HepG2 (cell line): ENCODE data around the gene OGFOD3. TPM values are rescaled to one million over a fixed set of nuclear protein-coding genes. Genes with fewer than 3 reads are reported as not detected.

Experiments
- ARHGAP35 ChIP-seq: sonication (generic); formaldehyde crosslinking; IDR thresholded peaks from 2 replicates; pipeline ENCODE4 v1.9.0; 2022; ENCODE audit warnings: mild to moderate bottlenecking, inconsistent platforms, moderate library complexity, missing genetic modification reagents, borderline replicate concordance
- ISL2 ChIP-seq: sonication (generic); formaldehyde crosslinking; IDR thresholded peaks from 2 replicates; pipeline ENCODE4 v1.5.0; 2020; ENCODE audit warnings: missing genetic modification reagents
- MAFK ChIP-seq, 2 experiments: IDR thresholded peaks in 1 of 2; conservative IDR thresholded peaks in 1 of 2; 2 replicates each; pipeline ENCODE4 v1.6.1; 2011; ENCODE audit warnings: improper control_type of control experiment in 2 of 2, low read length in 2 of 2
- MXD3 ChIP-seq: IDR thresholded peaks from 2 replicates; pipeline ENCODE4 v1.6.1; 2016; ENCODE audit warnings: mild to moderate bottlenecking, missing biosample characterization, missing genetic modification reagents
- SCMH1 ChIP-seq: sonication (generic); formaldehyde crosslinking; IDR thresholded peaks from 2 replicates; pipeline ENCODE4 v1.9.0; 2021; ENCODE audit warnings: missing genetic modification reagents, mild to moderate bottlenecking, borderline replicate concordance
- TEAD3 ChIP-seq: optimal IDR thresholded peaks from 2 replicates; pipeline ENCODE3; 2016; ENCODE audit warnings: borderline replicate concordance
- ZBTB44 ChIP-seq: sonication (generic); formaldehyde crosslinking; IDR thresholded peaks from 2 replicates; pipeline ENCODE4 v1.4.0; 2020; ENCODE audit warnings: missing genetic modification reagents
- ZFP90 ChIP-seq: sonication (generic); formaldehyde crosslinking; IDR thresholded peaks from 2 replicates; pipeline ENCODE4 v1.8.0; 2022; ENCODE audit warnings: missing genetic modification reagents, mild to moderate bottlenecking, inconsistent platforms, borderline replicate concordance
- ZFP91 ChIP-seq: sonication (generic); formaldehyde crosslinking; IDR thresholded peaks from 2 replicates; pipeline ENCODE4 v1.9.0; 2022; ENCODE audit warnings: missing genetic modification reagents, mild to moderate bottlenecking, borderline replicate concordance
- ZMAT5 ChIP-seq: sonication (generic); formaldehyde crosslinking; IDR thresholded peaks from 2 replicates; pipeline ENCODE4 v1.5.0; 2020; ENCODE audit warnings: mild to moderate bottlenecking, low read depth, missing genetic modification reagents, borderline replicate concordance
- ZNF207 ChIP-seq: fragments of 450-650 bp; IDR thresholded peaks from 2 replicates; pipeline ENCODE4 v1.6.1; 2016; ENCODE audit warnings: antibody characterized with exemption, borderline replicate concordance
- ZNF235 ChIP-seq: sonication (generic); formaldehyde crosslinking; IDR thresholded peaks from 2 replicates; pipeline ENCODE4 v1.8.1; 2023; ENCODE audit warnings: mild to moderate bottlenecking, missing genetic modification reagents, borderline replicate concordance
- polyA plus RNA-seq, 8 experiments: library from polyadenylated mRNA; depleted of rRNA in 3 of 8; stranded (reverse) in 7 of 8; unstranded in 1 of 8; fragments of >200 nt; fragmentation: Illumina TruSeq in 4 of 8; extraction: Trizol in 4 of 8; gene quantifications; 2 replicates each; pipeline versions ENCODE4 v1.2.1 to v1.2.3, GENCODE V29; 2011 to 2016; ENCODE audit warnings: low read depth in 4 of 8, missing spikeins in 1 of 8, mixed read lengths in 1 of 8; ENCODE audit not compliant: insufficient read depth in 1 of 8
- total RNA-seq, 5 experiments: library from RNA; depleted of rRNA; stranded (reverse); fragments of >200 nt; fragmentation: Illumina TruSeq; extraction: Trizol; gene quantifications; 2 replicates each; pipeline ENCODE4 v1.2.3, GENCODE V29; 2016; ENCODE audit warnings: low read depth in 1 of 5
- TF ChIP-seq, protein P1 (sequence below): sonication (generic); formaldehyde crosslinking; IDR thresholded peaks from 2 replicates; pipeline ENCODE4 v1.5.0; 2020; ENCODE audit warnings: missing genetic modification reagents
- TF ChIP-seq, protein P2 (sequence below): sonication (generic); formaldehyde crosslinking; IDR thresholded peaks from one replicate; pipeline ENCODE4 v1.5.1; 2020; ENCODE audit warnings: mild to moderate bottlenecking, missing genetic modification reagents; ENCODE audit errors: not compliant biosample characterization

The OGFOD3 gene
- total and polyA plus RNA-seq, 2 of the 13 experiments (the other 11 are each of a cell fraction or from before 2014, with no cell fraction given): 40.0 to 42.1 TPM

GRCh38 chr17:82384730-82385481, 33.5 kb downstream of the OGFOD3 start (continued):
- TF ChIP-seq, protein P1, sequence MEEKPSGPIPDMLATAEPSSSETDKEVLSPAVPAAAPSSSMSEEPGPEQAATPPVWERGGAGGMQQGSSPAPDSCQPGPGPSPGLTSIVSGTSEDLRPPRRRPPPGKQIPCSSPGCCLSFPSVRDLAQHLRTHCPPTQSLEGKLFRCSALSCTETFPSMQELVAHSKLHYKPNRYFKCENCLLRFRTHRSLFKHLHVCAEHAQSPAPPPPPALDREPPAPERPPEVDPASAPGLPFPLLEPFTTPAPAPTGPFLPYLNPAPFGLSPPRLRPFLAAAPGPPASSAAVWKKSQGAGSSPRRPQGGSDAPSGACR: 0 out of 2 replicates have a peak, but pooled peaks have one; percentile 31
- TF ChIP-seq ZNF235 (CRISPR knock-in tag) (no peak; the same call in 1 of the 2 replicates), SCMH1 (CRISPR knock-in tag) (no peak), ZFP90 (CRISPR knock-in tag) (peak; percentile 75; the same call in 1 of the 2 replicates), ISL2 (CRISPR knock-in tag) (no peak), TEAD3 (peak; percentile 64), ZMAT5 (no peak), MAFK (conservative IDR thresholded peaks at IDR 0.05 in 1 of 2, IDR thresholded peaks at IDR 0.05 in 1 of 2; ENCODE audit: low read length in 2 of 2) (no peak), MXD3 (CRISPR knock-in tag) (0 out of 2 replicates have a peak, but pooled peaks have one; percentile 11), ARHGAP35 (CRISPR knock-in tag) (peak; percentile 47), ZNF207 (no peak), ZBTB44 (CRISPR knock-in tag) (peak; percentile 26; the same call in 1 of the 2 replicates), ZFP91 (peak; percentile 76; the same call in 1 of the 2 replicates)
- TF ChIP-seq, protein P2, sequence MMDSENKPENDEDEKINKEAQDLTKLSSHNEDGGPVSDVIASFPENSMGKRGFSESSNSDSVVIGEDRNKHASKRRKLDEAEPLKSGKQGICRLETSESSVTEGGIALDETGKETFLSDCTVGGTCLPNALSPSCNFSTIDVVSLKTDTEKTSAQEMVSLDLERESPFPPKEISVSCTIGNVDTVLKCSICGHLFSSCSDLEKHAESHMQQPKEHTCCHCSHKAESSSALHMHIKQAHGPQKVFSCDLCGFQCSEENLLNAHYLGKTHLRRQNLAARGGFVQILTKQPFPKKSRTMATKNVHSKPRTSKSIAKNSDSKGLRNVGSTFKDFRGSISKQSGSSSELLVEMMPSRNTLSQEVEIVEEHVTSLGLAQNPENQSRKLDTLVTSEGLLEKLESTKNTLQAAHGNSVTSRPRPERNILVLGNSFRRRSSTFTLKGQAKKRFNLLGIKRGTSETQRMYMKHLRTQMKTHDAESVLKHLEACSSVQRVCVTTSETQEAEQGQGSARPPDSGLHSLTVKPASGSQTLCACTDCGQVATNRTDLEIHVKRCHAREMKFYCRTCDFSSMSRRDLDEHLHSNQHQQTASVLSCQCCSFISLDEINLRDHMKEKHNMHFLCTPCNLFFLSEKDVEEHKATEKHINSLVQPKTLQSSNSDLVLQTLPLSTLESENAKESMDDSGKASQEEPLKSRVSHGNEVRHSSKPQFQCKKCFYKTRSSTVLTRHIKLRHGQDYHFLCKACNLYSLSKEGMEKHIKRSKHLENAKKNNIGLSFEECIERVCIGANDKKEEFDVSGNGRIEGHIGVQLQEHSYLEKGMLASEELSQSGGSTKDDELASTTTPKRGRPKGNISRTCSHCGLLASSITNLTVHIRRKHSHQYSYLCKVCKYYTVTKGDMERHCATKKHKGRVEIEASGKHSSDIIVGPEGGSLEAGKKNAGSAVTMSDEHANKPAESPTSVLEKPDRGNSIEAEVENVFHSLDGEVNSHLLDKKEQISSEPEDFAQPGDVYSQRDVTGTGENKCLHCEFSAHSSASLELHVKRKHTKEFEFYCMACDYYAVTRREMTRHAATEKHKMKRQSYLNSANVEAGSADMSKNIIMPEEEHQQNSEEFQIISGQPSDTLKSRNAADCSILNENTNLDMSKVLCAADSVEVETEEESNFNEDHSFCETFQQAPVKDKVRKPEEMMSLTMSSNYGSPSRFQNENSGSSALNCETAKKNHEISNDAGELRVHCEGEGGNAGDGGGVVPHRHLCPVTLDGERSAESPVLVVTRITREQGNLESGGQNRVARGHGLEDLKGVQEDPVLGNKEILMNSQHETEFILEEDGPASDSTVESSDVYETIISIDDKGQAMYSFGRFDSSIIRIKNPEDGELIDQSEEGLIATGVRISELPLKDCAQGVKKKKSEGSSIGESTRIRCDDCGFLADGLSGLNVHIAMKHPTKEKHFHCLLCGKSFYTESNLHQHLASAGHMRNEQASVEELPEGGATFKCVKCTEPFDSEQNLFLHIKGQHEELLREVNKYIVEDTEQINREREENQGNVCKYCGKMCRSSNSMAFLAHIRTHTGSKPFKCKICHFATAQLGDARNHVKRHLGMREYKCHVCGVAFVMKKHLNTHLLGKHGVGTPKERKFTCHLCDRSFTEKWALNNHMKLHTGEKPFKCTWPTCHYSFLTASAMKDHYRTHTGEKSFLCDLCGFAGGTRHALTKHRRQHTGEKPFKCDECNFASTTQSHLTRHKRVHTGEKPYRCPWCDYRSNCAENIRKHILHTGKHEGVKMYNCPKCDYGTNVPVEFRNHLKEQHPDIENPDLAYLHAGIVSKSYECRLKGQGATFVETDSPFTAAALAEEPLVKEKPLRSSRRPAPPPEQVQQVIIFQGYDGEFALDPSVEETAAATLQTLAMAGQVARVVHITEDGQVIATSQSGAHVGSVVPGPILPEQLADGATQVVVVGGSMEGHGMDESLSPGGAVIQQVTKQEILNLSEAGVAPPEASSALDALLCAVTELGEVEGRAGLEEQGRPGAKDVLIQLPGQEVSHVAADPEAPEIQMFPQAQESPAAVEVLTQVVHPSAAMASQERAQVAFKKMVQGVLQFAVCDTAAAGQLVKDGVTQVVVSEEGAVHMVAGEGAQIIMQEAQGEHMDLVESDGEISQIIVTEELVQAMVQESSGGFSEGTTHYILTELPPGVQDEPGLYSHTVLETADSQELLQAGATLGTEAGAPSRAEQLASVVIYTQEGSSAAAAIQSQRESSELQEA: no peak
